ENCODE measurements around the gene ZFP36L2.

The ZFP36L2 gene

GRCh38 chr2:43219383-43220228, 6.8 kb downstream of the ZFP36L2 start:
- peaks cover 3% of the 10 kb centered on the region for H3K79me1 ChIP-seq (replicated peaks; ENCODE audit: low read length, poor library complexity, severe bottlenecking)
- peak overlapping the region; percentile 100 for H3K27ac ChIP-seq (ENCODE audit: low read length, poor library complexity, severe bottlenecking)
- no peaks in the 10 kb centered on the region for H3K9me3 ChIP-seq (ENCODE audit: control insufficient read depth, low read length)

GRCh38 chr2:43218702-43219382, 7.6 kb downstream of the ZFP36L2 start:
- peak overlapping the region; percentile 97 to 99 for H3K4ac ChIP-seq (ENCODE audit: low read depth in 1 of 2, low read length in 2 of 2)
- H4K91ac ChIP-seq (ENCODE audit: low read length): peak overlapping the region; percentile 98
- peak overlapping the region; percentile 100 for H3K9ac ChIP-seq (ENCODE audit: low read length)
- H3K18ac ChIP-seq (ENCODE audit: low read depth in 1 of 2, low read length in 2 of 2): peak overlapping the region; percentile 99 to 100
- H3K36me3 ChIP-seq (ENCODE audit: control insufficient read depth in 1 of 2, insufficient read depth in 2 of 2, low read depth in 1 of 2, low read length in 2 of 2): peaks cover 0 to 21% of the 10 kb centered on the region in 2 experiments
- H3K27me3 ChIP-seq (ENCODE audit: control insufficient read depth in 1 of 2, insufficient read depth in 1 of 2, low read length in 2 of 2): no peaks in the 10 kb centered on the region
- peak overlapping the region; percentile 60 for H2BK15ac ChIP-seq (ENCODE audit: low read depth, poor library complexity, severe bottlenecking)
- peaks cover 25% of the 10 kb centered on the region for H3K4me1 ChIP-seq (ENCODE audit: control insufficient read depth, insufficient read depth, low read depth, low read length)
- peak overlapping the region; percentile 68 for H2AFZ ChIP-seq (ENCODE audit: low read depth, low read length)
- no peaks in the 10 kb centered on the region for H3K9me3 ChIP-seq (ENCODE audit: control insufficient read depth, low read length)
- peak overlapping the region in 1 of 2 experiments; percentile 85 for H3K4me3 ChIP-seq (ENCODE audit: insufficient read depth in 1 of 2, low read depth in 1 of 2, low read length in 2 of 2)
- H3K4me2 ChIP-seq (ENCODE audit: low read length, poor library complexity, severe bottlenecking): peak overlapping the region; percentile 74
- peak overlapping the region in 1 of 2 experiments; percentile 81 for H3K23ac ChIP-seq (ENCODE audit: low read length in 2 of 2)
- H2BK12ac ChIP-seq (ENCODE audit: low read length in 2 of 2): peak overlapping the region; percentile 98 to 100
- peak; percentile 40 for DNase-seq
- WGBS: 30% methylated on average over 8 of the region's 8 CpGs
- H3K14ac ChIP-seq (ENCODE audit: low read length in 2 of 2): peak overlapping the region in 1 of 2 experiments; percentile 96
- peak overlapping the region; percentile 98 for H2AK5ac ChIP-seq (ENCODE audit: low read length, severe bottlenecking)
- H3K27ac ChIP-seq (ENCODE audit: low read length, poor library complexity, severe bottlenecking): peak overlapping the region; percentile 100
- peak overlapping the region; percentile 71 for H2BK5ac ChIP-seq (ENCODE audit: low read depth, low read length, poor library complexity, severe bottlenecking)
- H4K8ac ChIP-seq (ENCODE audit: low read length): peak overlapping the region; percentile 97
- peaks cover 3% of the 10 kb centered on the region for H3K79me1 ChIP-seq (replicated peaks; ENCODE audit: low read length, poor library complexity, severe bottlenecking)
- H2BK120ac ChIP-seq (ENCODE audit: low read depth, low read length): peak overlapping the region; percentile 50

More at GRCh38 chr2:43219383-43220228, 6.8 kb downstream of the ZFP36L2 start:
- peak; percentile 85 for DNase-seq
- H3K4me2 ChIP-seq (ENCODE audit: low read length, poor library complexity, severe bottlenecking): peak overlapping the region; percentile 74
- peak overlapping the region in 1 of 2 experiments; percentile 96 for H3K14ac ChIP-seq (ENCODE audit: low read length in 2 of 2)
- peak overlapping the region; percentile 39 to 85 for H3K4me3 ChIP-seq (ENCODE audit: insufficient read depth in 1 of 2, low read depth in 1 of 2, low read length in 2 of 2)
- 6% methylated on average over 35 of the region's 35 CpGs for WGBS
- H3K4me1 ChIP-seq (ENCODE audit: control insufficient read depth, insufficient read depth, low read depth, low read length): peaks cover 25% of the 10 kb centered on the region
- H3K18ac ChIP-seq (ENCODE audit: low read depth in 1 of 2, low read length in 2 of 2): peak overlapping the region; percentile 99 to 100
- peak overlapping the region; percentile 50 for H2BK120ac ChIP-seq (ENCODE audit: low read depth, low read length)
- H4K91ac ChIP-seq (ENCODE audit: low read length): peak overlapping the region; percentile 98
- peaks cover 7 to 23% of the 10 kb centered on the region in 2 experiments for H3K36me3 ChIP-seq (ENCODE audit: control insufficient read depth in 1 of 2, insufficient read depth in 2 of 2, low read depth in 1 of 2, low read length in 2 of 2)
- H2AK5ac ChIP-seq (ENCODE audit: low read length, severe bottlenecking): peak overlapping the region; percentile 98
- H2AFZ ChIP-seq (ENCODE audit: low read depth, low read length): peak overlapping the region; percentile 68
- H3K9ac ChIP-seq (ENCODE audit: low read length): peak overlapping the region; percentile 100
- H3K23ac ChIP-seq (ENCODE audit: low read length in 2 of 2): peak overlapping the region in 1 of 2 experiments; percentile 78
- peak overlapping the region; percentile 97 for H4K8ac ChIP-seq (ENCODE audit: low read length)
- H2BK12ac ChIP-seq (ENCODE audit: low read length in 2 of 2): peak overlapping the region; percentile 98 to 100
- peak overlapping the region; percentile 73 for H2BK5ac ChIP-seq (ENCODE audit: low read depth, low read length, poor library complexity, severe bottlenecking)
- H3K4ac ChIP-seq (ENCODE audit: low read depth in 1 of 2, low read length in 2 of 2): peak overlapping the region; percentile 97 to 99
- peak overlapping the region; percentile 60 for H2BK15ac ChIP-seq (ENCODE audit: low read depth, poor library complexity, severe bottlenecking)
- H3K27me3 ChIP-seq (ENCODE audit: control insufficient read depth in 1 of 2, insufficient read depth in 1 of 2, low read length in 2 of 2): no peaks in the 10 kb centered on the region

GRCh38 chr2:43218155-43218701, 8.2 kb downstream of the ZFP36L2 start:
- DNase-seq: peak; percentile 36
- Histone ChIP-seq H3K9me3 (ENCODE audit: control insufficient read depth, low read length) (no peaks in the 10 kb centered on the region), H3K4me3 (ENCODE audit: insufficient read depth in 1 of 2, low read depth in 1 of 2, low read length in 2 of 2) (peak overlapping the region in 1 of 2 experiments; percentile 85), H4K91ac (ENCODE audit: low read length) (no peak overlapping the region), H3K14ac (ENCODE audit: low read length in 2 of 2) (no peak overlapping the region), H2BK120ac (ENCODE audit: low read depth, low read length) (peak overlapping the region; percentile 50), H3K23ac (ENCODE audit: low read length in 2 of 2) (no peak overlapping the region), H2AK5ac (ENCODE audit: low read length, severe bottlenecking) (peak overlapping the region; percentile 39), H2AFZ (ENCODE audit: low read depth, low read length) (no peak overlapping the region), H3K9ac (ENCODE audit: low read length) (peak overlapping the region; percentile 100), H4K8ac (ENCODE audit: low read length) (peak overlapping the region; percentile 97), H3K18ac (ENCODE audit: low read depth in 1 of 2, low read length in 2 of 2) (peak overlapping the region; percentile 99 to 100), H3K4me2 (ENCODE audit: low read length, poor library complexity, severe bottlenecking) (peak overlapping the region; percentile 45), H3K4ac (ENCODE audit: low read depth in 1 of 2, low read length in 2 of 2) (peak overlapping the region; percentile 97 to 99), H2BK15ac (ENCODE audit: low read depth, poor library complexity, severe bottlenecking) (peak overlapping the region; percentile 80), H3K36me3 (ENCODE audit: control insufficient read depth in 1 of 2, insufficient read depth in 2 of 2, low read depth in 1 of 2, low read length in 2 of 2) (peaks cover 0 to 15% of the 10 kb centered on the region in 2 experiments), H3K79me1 (replicated peaks; ENCODE audit: low read length, poor library complexity, severe bottlenecking) (peaks cover 3% of the 10 kb centered on the region), H3K27ac (ENCODE audit: low read length, poor library complexity, severe bottlenecking) (peak overlapping the region; percentile 100), H2BK5ac (ENCODE audit: low read depth, low read length, poor library complexity, severe bottlenecking) (peak overlapping the region; percentile 71), H3K4me1 (ENCODE audit: control insufficient read depth, insufficient read depth, low read depth, low read length) (peaks cover 25% of the 10 kb centered on the region), H2BK12ac (ENCODE audit: low read length in 2 of 2) (peak overlapping the region; percentile 0 to 87), H3K27me3 (ENCODE audit: control insufficient read depth in 1 of 2, insufficient read depth in 1 of 2, low read length in 2 of 2) (no peaks in the 10 kb centered on the region)
- WGBS: 23% methylated on average over 13 of the region's 13 CpGs
